Measurements from ENCODE around the gene AFAP1. TPM values are rescaled to one million over a fixed set of nuclear protein-coding genes. Genes with fewer than 3 reads are reported as not detected.

The AFAP1 gene
- polyA plus RNA-seq, 1 donor (not counting 4 experiments of a cell fraction or from before 2014, with no cell fraction given) = 7.6 TPM

DNA sequence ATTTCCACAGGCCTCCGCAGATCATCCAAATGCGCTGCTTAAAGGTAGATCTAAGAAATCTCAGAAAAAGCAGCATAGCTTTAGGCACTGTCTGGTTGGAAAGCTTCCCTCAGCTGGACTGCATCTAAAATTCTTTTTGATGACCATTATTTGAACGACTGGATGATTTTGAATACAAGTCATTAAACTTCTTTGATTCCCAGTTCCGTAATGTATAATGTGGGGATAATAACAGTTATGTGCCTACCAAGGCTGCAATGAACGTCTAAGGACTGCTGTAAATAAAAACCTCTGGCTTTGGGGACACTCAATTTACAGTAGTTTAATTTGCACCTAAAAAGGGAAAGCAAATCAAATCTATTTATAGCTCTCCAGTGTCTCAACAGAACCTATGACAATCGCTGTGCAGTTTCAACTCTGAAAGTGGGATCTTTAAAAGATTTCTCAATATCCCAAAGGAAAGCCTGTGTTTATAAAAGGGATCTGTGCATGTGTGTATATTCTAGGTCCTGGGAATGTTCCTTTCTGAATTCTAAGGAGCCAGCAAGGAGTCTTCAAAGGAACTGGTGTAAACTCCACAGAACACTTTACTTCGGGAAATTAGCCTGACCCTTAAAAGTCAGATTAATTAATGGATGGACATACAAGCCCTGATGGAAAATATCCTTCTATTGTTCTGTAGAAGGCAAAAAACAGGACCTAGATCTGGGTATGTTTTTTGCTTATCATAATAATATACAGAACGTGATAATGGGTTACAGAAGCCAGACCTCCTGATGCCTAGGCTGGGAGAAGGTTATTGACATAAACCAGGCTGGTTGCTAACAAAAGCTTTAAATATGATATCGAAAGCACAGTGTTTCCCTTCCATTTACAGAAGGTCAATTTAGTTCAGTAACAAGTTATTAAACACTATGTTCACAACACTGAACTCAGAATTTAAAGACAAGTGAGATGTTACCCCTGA, 53.4 kb downstream of the AFAP1 start:
- H2AFZ ChIP-seq (ENCODE audit: control insufficient read depth, low read length) = no peak overlapping the region
- no peaks in the 10 kb centered on the region for H3K27me3 ChIP-seq (ENCODE audit: control insufficient read depth, extremely low read depth, insufficient read depth, low read length)
- no peak overlapping the region for H3K4me2 ChIP-seq (ENCODE audit: control insufficient read depth, extremely low read depth, insufficient read depth, low read depth, low read length)
- no peaks in the 10 kb centered on the region for H4K20me1 ChIP-seq (ENCODE audit: control insufficient read depth, extremely low read depth, insufficient read depth, low read length)
- DNase-seq (ENCODE audit: low read depth, low spot score) = no peak
- no peaks in the 10 kb centered on the region for H3K9me3 ChIP-seq (ENCODE audit: control insufficient read depth, low read depth, low read length)
- no peaks in the 10 kb centered on the region for H3K36me3 ChIP-seq (ENCODE audit: control insufficient read depth in 2 of 2, extremely low read depth in 1 of 2, insufficient read depth in 2 of 2, low read length in 2 of 2)
- no peak for FAIRE-seq
- no peak overlapping the region for H3K4me3 ChIP-seq (ENCODE audit: control insufficient read depth in 2 of 3, extremely low read depth in 1 of 3, insufficient read depth in 2 of 3, low read depth in 1 of 3, low read length in 3 of 3)
- no peak overlapping the region for H3K9ac ChIP-seq (ENCODE audit: control insufficient read depth, extremely low read depth, insufficient read depth, low read length)
- H3K79me2 ChIP-seq (ENCODE audit: control insufficient read depth, insufficient read depth, low read length) = peaks cover 75% of the 10 kb centered on the region
- no peak overlapping the region for H3K27ac ChIP-seq (ENCODE audit: control insufficient read depth, insufficient read depth, low read length)
- H3K9me1 ChIP-seq (ENCODE audit: control insufficient read depth, extremely low read depth, insufficient read depth, low read length) = no peaks in the 10 kb centered on the region
- peaks cover 21% of the 10 kb centered on the region for H3K4me1 ChIP-seq (ENCODE audit: control insufficient read depth, extremely low read depth, insufficient read depth, low read length)
- TF ChIP-seq, protein P1, sequence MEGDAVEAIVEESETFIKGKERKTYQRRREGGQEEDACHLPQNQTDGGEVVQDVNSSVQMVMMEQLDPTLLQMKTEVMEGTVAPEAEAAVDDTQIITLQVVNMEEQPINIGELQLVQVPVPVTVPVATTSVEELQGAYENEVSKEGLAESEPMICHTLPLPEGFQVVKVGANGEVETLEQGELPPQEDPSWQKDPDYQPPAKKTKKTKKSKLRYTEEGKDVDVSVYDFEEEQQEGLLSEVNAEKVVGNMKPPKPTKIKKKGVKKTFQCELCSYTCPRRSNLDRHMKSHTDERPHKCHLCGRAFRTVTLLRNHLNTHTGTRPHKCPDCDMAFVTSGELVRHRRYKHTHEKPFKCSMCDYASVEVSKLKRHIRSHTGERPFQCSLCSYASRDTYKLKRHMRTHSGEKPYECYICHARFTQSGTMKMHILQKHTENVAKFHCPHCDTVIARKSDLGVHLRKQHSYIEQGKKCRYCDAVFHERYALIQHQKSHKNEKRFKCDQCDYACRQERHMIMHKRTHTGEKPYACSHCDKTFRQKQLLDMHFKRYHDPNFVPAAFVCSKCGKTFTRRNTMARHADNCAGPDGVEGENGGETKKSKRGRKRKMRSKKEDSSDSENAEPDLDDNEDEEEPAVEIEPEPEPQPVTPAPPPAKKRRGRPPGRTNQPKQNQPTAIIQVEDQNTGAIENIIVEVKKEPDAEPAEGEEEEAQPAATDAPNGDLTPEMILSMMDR (optimal IDR thresholded peaks at IDR 0.05 in 1 of 3, IDR thresholded peaks at IDR 0.05 in 1 of 3, conservative IDR thresholded peaks at IDR 0.05 in 1 of 3; ENCODE audit: extremely low read depth in 1 of 3, insufficient read depth in 2 of 3, low read length in 3 of 3) = no peak
- TF ChIP-seq EZH2 (IDR thresholded peaks at IDR 0.05; ENCODE audit: low read length) = no peak
- dilution Hi-C loops (cut with MboI; ENCODE audit: extremely low pct_ligation_motif_present, low sequenced_read_pairs) = no loop called here

DNA sequence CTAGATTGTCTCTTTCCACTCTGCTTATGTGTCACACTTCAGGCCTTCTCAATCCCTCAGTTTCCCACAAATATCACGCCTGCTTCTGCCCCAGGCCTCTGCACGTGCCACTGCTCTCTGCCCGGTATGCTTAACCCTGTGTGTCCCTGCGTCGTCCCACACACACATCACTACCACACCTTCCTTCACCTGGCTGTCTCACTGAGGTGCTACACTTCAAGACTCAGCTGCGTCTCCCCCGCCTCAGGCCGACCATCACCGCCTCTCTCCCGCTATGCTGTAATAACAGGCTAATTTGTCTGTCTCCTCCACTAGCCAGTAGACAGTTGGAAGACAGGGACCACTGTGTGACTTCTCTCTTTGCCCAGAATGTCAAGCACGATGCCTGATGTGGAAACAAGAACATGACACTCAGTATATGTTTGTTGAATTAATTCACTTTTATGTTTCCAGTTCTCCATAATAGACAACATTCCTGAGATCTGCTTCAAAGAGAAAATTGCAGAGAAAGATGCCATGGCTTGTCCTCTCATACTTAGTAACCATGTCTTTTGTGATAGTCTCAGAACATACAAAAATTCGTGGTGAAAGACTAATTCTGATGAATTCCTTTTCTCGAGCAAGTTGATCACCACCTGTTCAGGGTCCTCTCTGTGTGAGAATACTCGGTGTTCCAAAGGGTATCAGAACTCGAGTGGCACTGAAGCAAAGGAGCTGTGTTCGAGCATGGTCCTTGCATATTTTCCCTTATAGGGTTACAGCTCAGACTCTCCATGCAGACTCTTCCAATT, 54.2 kb downstream of the AFAP1 start:
- Histone ChIP-seq H3K27me3 (ENCODE audit: control insufficient read depth, extremely low read depth, insufficient read depth, low read length) (no peaks in the 10 kb centered on the region), H3K4me3 (ENCODE audit: control insufficient read depth in 2 of 3, extremely low read depth in 1 of 3, insufficient read depth in 2 of 3, low read depth in 1 of 3, low read length in 3 of 3) (no peak overlapping the region), H3K4me2 (ENCODE audit: control insufficient read depth, extremely low read depth, insufficient read depth, low read depth, low read length) (no peak overlapping the region), H3K27ac (ENCODE audit: control insufficient read depth, insufficient read depth, low read length) (no peak overlapping the region), H3K36me3 (ENCODE audit: control insufficient read depth in 2 of 2, extremely low read depth in 1 of 2, insufficient read depth in 2 of 2, low read length in 2 of 2) (no peaks in the 10 kb centered on the region), H3K9ac (ENCODE audit: control insufficient read depth, extremely low read depth, insufficient read depth, low read length) (no peak overlapping the region), H3K79me2 (ENCODE audit: control insufficient read depth, insufficient read depth, low read length) (peaks cover 80% of the 10 kb centered on the region), H3K9me3 (ENCODE audit: control insufficient read depth, low read depth, low read length) (no peaks in the 10 kb centered on the region), H2AFZ (ENCODE audit: control insufficient read depth, low read length) (no peak overlapping the region), H4K20me1 (ENCODE audit: control insufficient read depth, extremely low read depth, insufficient read depth, low read length) (no peaks in the 10 kb centered on the region), H3K9me1 (ENCODE audit: control insufficient read depth, extremely low read depth, insufficient read depth, low read length) (no peaks in the 10 kb centered on the region), H3K4me1 (ENCODE audit: control insufficient read depth, extremely low read depth, insufficient read depth, low read length) (peaks cover 13% of the 10 kb centered on the region)
- dilution Hi-C loops (cut with MboI; ENCODE audit: extremely low pct_ligation_motif_present, low sequenced_read_pairs) = no loop called here
- FAIRE-seq = no peak
- DNase-seq (ENCODE audit: low read depth, low spot score) = no peak
- TF ChIP-seq, protein P1 (optimal IDR thresholded peaks at IDR 0.05 in 1 of 3, IDR thresholded peaks at IDR 0.05 in 1 of 3, conservative IDR thresholded peaks at IDR 0.05 in 1 of 3; ENCODE audit: extremely low read depth in 1 of 3, insufficient read depth in 2 of 3, low read length in 3 of 3) = no peak
- TF ChIP-seq EZH2 (IDR thresholded peaks at IDR 0.05; ENCODE audit: low read length) = no peak
